Measurements from ENCODE around the gene AUTS2.
A peak's percentile ranks its signal among the peaks of the same experiment; 100 is the strongest.

The AUTS2 gene

DNA sequence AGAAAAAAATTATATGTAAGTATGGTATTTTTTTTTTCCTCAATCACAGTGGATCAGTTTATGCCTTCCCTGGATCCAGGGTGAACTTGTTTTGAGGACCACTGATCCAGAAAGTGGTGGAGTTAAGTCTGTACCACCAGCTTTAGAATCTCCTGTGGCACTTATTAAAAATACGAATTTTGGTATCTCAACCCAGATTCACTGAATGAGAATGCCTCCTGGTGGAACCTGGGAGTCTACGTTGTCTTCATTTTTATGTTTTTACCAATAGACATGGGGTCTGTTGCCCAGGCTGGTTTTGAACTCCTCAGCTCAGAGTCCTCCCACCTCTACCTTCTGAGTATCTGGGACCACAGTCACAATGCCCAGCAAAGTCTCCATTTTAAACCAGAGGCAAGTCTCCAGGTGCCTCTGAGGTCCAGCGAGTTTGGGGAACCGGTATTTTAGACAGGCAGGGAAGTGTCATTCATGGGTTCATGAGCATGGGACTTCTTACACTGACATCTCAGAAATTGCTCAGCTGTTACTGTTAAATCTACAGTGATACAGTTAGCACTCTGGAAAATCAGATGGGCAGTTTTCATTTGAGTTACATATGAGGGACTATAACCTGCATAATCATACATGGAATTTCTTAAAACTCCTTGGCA is 200.9 kb downstream of the AUTS2 start:
- TF ChIP-seq, protein P1, sequence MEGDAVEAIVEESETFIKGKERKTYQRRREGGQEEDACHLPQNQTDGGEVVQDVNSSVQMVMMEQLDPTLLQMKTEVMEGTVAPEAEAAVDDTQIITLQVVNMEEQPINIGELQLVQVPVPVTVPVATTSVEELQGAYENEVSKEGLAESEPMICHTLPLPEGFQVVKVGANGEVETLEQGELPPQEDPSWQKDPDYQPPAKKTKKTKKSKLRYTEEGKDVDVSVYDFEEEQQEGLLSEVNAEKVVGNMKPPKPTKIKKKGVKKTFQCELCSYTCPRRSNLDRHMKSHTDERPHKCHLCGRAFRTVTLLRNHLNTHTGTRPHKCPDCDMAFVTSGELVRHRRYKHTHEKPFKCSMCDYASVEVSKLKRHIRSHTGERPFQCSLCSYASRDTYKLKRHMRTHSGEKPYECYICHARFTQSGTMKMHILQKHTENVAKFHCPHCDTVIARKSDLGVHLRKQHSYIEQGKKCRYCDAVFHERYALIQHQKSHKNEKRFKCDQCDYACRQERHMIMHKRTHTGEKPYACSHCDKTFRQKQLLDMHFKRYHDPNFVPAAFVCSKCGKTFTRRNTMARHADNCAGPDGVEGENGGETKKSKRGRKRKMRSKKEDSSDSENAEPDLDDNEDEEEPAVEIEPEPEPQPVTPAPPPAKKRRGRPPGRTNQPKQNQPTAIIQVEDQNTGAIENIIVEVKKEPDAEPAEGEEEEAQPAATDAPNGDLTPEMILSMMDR (IDR thresholded peaks at IDR 0.05; ENCODE audit: insufficient read depth, low read depth, low read length, missing control alignments), result no peak
- no peak for DNase-seq (ENCODE audit: low read depth)

DNA sequence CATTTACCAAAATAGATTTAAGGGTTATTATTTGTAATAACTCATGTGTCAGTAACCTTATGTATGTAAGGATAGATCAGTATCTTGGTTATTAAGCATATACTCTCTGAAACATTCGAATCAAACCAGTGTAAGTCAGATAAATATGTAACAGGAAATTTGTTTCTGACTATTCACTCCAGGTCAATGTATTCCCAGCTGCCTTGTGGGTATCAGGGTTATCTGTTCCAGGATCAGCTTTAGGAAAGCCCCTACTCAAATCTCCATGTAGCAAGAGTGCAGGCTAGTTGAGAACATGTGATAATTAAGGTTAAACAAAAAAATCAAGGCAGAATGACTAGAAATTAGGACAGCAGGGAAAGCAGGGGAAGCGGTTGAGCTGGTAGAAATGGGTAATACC is 201.7 kb downstream of the AUTS2 start:
- TF ChIP-seq, protein P1 (IDR thresholded peaks at IDR 0.05; ENCODE audit: insufficient read depth, low read depth, low read length, missing control alignments), result no peak
- no peak overlapping the region for H3K4me3 ChIP-seq (ENCODE audit: low read depth, low read length)
- DNase-seq (ENCODE audit: low read depth), result no peak

More for the DNA sequence above, 200.9 kb downstream of the AUTS2 start:
- H3K4me3 ChIP-seq (ENCODE audit: low read depth, low read length), result no peak overlapping the region

DNA sequence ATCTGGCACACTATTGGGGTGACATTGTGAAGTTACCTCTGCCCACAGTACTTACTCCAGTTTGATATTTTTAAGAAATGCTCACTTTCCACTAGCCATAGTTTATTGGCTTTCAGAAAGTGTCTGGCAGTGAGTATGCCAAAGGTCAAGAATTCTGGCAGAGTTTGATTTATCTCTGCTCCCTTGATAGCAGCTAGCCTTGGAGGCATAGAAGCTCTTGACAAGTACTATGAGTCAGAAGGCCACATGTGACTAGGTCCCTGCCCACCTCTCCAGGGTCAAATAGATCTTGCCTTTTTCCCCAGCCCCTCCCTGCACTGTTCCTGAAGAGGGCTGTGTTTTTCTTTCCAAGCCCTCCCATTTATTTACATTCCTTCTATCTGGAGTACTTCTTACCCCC is 202.2 kb downstream of the AUTS2 start:
- H3K4me3 ChIP-seq (ENCODE audit: low read depth, low read length), result no peak overlapping the region
- no peak for DNase-seq (ENCODE audit: low read depth)
- TF ChIP-seq, protein P1 (IDR thresholded peaks at IDR 0.05; ENCODE audit: insufficient read depth, low read depth, low read length, missing control alignments), result no peak

DNA sequence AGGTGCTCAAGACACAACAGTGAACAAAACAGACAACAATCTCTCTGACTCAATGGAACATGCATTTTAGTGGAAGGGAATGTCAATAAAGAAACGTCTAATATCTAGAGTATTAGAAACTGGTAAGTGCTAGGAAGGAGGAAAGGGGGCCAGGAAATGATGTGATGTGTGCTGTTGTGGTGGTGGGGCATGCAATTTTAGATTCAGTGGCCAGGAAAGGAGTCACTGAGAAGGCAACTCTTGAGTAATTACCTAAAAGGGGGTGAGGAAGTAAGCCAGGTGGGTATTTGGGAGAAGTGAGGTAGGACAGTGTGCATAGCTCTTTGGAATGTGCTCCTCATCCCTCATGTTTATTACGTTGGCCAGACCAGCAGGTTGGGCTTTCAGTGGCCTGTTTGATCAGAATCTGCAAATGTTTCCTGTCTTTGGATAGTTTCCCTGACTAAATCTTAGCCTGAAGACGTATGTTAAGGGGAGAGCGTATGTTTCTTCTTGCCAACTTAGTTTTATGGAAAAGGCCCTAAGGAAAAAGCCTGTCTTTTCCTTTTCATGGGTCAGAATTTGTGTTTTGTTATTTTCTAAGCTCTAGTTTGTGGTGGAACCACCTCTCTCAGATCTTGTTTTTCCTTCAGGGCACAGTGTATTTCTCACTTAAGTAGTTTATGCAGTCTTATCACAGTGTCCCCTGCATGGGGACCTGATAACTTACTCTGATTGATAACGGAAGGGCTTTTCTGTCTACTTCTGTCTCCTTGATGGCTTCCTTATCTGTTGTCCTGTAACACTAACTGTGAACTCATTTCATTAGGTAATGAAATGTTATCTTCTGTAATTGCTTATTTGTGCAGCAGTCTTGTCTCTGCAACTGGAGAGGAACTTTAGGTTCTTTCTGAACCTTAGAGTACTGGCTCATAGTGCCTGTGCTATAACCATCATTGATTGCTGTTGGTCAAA is 203.7 kb downstream of the AUTS2 start:
- no peak for DNase-seq (ENCODE audit: low read depth)
- H3K4me3 ChIP-seq (ENCODE audit: low read depth, low read length), result no peak overlapping the region
- TF ChIP-seq, protein P1 (IDR thresholded peaks at IDR 0.05; ENCODE audit: insufficient read depth, low read depth, low read length, missing control alignments), result no peak

DNA sequence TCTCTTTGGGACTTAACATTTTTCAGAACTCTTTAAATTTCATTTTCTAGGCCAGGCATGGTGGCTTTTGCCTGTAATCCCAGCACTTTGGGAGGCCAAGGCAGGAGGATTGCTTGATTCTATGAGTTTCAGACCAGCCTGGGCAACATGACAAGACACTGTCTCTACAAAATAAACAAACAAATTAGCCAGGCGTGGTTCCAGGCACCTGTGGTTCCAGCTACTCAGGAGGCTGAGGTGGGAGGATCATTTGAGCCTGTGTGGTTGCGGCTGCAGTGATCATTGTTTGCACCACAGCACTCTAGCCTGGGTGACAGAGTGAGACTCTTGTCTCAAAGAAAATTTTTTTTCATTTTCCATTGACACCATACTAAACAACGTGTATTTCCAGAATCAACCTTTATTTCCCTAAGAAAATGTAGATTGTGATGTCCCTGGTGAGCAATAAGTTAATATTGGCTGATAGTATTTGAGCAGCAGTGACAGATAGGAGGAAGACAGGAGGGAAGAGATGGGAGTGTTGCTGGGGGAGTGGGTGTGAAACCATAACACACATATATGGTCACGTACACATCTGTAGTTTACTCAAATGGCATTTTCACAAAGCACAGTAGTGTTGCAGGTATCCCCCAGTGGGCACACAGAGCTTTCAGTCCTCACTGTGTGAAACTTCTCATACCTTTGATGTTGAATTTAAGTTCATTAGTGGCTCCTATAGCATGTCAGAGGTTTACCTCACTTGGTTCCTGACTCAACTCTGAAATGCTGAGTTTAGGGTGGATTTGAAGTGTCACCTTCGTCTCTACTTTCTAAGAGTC is 205.6 kb downstream of the AUTS2 start:
- H3K4me3 ChIP-seq (ENCODE audit: low read depth, low read length), result no peak overlapping the region
- TF ChIP-seq, protein P1 (IDR thresholded peaks at IDR 0.05; ENCODE audit: insufficient read depth, low read depth, low read length, missing control alignments), result no peak
- DNase-seq (ENCODE audit: low read depth), result peak; percentile 97

DNA sequence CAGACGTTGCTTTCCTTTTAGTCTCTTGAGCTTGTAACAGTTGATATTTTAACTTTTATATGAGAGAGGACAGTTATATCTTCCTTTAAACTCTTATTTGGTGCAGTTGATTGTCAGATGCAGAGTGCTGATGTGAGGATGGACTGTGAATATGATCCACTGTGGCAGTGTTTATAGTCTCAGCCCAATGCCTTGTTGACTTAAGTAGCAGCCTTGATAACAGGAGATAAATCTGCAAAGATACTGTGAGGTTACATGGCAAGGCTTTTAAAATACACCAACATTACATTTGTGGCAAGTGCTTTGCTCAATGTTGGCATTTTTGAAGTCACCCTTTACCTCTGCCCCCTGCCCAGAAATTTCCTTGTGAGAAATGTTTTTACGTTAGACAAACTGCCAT is 206.7 kb downstream of the AUTS2 start:
- TF ChIP-seq, protein P1 (IDR thresholded peaks at IDR 0.05; ENCODE audit: insufficient read depth, low read depth, low read length, missing control alignments), result no peak
- DNase-seq (ENCODE audit: low read depth), result no peak
- H3K4me3 ChIP-seq (ENCODE audit: low read depth, low read length), result peak overlapping the region; percentile 42
